SU-DHL-6 (cell line): ENCODE data around the gene PHAF1.

ENCODE experiments used
- EZH2phosphoT487 ChIP-seq: fragments of 200-600 bp; sonication (generic), shearing (Covaris generic); conservative IDR thresholded peaks from 2 replicates; pipeline ENCODE4 v1.6.1; 2018; ENCODE audit warnings: mild to moderate bottlenecking, antibody characterized with exemption, low read length, moderate library complexity, mixed read lengths
- TF ChIP-seq, protein P1 (sequence below): fragments of 200-600 bp; sonication (generic); IDR thresholded peaks from one replicate; pipeline ENCODE4 v1.5.1; 2017; ENCODE audit warnings: antibody characterized with exemption, mild to moderate bottlenecking, low read length, moderate library complexity; ENCODE audit not compliant: insufficient read depth, poor library complexity, severe bottlenecking

DNA sequence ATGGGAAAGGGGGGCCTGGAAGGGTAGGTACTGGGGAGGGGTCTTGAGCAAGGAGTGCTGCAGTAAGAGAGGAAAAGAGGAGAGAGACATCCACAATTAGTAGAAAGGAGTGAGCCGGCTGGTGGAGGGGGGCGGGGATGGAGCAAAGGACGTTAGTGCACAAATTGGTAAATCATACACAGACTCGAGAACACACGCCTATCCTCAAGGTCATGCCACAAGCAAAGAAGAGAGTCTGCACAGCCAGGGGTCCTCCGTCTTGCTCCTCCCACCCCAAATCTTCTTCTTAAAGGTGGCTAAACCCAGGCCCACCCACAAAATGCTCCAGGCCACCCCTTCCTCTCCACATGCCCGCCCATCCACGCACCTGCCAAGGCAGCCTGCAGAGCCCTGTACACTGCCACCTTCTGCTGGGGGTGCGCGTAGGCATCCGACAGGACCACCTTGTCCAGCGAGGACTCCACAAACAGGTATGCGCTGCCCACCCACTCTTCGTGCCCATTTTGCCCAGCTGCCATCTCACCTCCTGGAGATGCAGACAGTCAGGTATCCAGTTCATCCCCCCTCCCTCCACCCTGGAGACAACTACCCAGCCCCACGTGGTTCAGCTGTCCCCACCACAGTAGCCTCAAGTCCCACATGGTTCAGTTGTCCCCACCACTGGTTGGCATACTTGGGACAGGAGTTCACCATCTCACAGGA lies 46.6 kb downstream of the PHAF1 start:
- TF ChIP-seq, protein P1, sequence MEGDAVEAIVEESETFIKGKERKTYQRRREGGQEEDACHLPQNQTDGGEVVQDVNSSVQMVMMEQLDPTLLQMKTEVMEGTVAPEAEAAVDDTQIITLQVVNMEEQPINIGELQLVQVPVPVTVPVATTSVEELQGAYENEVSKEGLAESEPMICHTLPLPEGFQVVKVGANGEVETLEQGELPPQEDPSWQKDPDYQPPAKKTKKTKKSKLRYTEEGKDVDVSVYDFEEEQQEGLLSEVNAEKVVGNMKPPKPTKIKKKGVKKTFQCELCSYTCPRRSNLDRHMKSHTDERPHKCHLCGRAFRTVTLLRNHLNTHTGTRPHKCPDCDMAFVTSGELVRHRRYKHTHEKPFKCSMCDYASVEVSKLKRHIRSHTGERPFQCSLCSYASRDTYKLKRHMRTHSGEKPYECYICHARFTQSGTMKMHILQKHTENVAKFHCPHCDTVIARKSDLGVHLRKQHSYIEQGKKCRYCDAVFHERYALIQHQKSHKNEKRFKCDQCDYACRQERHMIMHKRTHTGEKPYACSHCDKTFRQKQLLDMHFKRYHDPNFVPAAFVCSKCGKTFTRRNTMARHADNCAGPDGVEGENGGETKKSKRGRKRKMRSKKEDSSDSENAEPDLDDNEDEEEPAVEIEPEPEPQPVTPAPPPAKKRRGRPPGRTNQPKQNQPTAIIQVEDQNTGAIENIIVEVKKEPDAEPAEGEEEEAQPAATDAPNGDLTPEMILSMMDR: no peak
- no peak for TF ChIP-seq EZH2phosphoT487
